D721Med (cell line): Measurements from ENCODE around the gene ADCY1.

Experiments
- DNase-seq: peaks from one replicate; pipeline ENCODE4 v3.0.0; 2011; ENCODE audit warnings: low spot score; ENCODE audit not compliant: insufficient read length
- FAIRE-seq: peaks from 2 replicates; lab custom pipeline; 2011; peaks lifted over from hg19 to GRCh38; lab: Jason Lieb, UNC
- TF ChIP-seq, protein P1 (sequence below): IDR thresholded peaks from 2 replicates; pipeline ENCODE4 v1.5.1; 2012; ENCODE audit warnings: mild to moderate bottlenecking, control low read depth; ENCODE audit not compliant: insufficient read depth; ENCODE audit errors: missing control alignments

Gene ADCY1

DNA sequence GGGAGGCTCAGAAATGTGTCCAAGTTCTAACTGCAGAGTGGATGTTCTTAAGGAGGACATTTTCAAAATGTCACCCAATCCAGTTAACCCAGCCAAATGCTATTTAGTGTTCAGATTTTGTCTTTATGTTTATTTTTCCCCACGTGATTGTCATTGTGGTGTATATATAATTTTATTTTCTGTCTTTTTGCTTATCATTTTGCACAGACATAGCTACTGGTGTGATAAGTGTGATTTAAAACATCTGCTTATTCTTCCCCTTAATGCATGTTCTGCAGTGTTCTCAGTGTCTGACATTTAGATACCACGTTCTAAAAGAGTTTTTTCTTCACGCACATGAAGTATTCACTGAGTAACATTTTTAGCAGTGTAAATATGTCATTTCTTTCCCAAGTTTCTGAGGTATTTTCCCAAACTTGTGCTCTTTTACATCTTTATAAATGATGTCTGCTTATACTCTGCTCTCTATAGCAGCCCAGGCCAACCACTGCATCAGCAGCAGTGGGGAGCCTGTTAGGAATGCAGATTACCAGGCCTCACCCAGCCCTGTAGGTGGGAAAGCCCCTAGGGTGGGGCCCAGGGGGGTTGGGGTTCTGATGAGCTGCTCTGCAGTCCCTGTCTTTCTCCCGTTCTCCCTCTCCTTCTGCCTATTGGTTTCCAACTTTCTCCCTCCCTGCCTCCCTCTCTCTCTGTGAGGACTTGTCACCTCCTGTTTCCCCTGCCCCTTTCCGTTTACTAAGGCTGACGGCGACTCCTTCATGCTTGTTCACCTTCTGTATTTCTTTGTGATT, 20.8 kb downstream of the ADCY1 start:
- no peak for DNase-seq
- FAIRE-seq, result no peak
- TF ChIP-seq, protein P1, sequence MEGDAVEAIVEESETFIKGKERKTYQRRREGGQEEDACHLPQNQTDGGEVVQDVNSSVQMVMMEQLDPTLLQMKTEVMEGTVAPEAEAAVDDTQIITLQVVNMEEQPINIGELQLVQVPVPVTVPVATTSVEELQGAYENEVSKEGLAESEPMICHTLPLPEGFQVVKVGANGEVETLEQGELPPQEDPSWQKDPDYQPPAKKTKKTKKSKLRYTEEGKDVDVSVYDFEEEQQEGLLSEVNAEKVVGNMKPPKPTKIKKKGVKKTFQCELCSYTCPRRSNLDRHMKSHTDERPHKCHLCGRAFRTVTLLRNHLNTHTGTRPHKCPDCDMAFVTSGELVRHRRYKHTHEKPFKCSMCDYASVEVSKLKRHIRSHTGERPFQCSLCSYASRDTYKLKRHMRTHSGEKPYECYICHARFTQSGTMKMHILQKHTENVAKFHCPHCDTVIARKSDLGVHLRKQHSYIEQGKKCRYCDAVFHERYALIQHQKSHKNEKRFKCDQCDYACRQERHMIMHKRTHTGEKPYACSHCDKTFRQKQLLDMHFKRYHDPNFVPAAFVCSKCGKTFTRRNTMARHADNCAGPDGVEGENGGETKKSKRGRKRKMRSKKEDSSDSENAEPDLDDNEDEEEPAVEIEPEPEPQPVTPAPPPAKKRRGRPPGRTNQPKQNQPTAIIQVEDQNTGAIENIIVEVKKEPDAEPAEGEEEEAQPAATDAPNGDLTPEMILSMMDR, result no peak

DNA sequence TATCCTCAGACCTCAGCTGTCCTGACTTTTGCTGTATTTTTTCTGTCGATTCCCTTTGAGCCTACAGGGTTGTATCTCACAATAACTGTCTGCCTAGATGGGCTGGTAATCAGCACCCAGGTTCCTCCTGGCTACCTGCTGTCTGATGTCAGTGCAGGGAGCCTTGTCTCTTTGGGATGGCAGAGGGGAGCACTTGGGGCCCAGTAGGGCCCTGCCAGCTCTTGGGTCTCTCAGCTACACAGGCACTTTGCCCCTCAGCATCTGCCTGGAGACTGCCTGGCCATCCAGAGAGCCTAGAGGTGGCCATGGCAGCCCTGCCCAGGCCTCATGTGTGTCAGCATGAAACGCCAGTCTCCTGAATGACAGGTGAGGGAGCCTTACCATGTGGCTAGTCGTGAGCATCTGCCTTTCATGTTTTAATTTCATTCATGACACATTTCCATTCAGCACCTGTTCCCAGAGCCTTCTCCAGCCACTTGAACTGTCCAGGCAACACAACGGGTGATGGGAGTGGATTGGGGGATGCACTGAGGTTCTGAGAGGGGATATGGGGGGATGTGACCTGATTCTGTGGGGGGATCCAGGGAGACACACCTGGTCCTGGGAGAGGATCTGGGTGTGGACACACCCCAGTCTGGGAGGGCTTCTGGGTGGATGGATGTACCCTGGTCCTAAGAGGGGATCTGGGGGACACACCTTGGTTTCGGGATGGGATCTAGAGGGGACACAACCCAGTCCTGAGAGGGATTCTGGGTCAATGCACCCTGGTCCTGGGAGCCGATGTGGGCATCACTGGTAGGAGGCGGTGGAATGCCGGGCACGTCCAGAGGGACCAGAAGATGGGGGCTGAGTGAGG, 21.9 kb downstream of the ADCY1 start:
- DNase-seq (no peak), FAIRE-seq (no peak)
- TF ChIP-seq, protein P1, result no peak

DNA sequence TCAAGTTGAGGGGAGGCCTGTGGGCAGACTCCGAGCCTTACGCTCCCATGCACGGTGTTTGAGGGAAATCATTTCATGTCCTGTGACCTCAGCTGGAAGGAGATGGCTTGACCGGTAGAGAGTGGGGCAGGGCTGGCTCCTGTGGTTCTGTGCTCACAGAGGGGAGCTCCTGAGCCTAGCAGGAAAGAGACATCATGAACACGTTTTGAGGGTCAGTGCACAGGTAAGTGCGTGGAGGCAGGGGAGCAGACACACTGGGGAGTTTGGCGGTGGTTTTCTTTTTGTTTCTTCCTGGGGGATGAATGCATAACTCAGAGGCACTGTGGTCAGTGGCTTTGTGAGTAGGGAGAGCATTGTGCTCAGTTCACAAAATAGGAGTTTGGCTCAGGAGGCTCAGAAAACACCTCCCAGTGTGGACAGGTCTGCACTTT, 22.5 kb downstream of the ADCY1 start:
- FAIRE-seq (no peak), DNase-seq (no peak)
- TF ChIP-seq, protein P1, result no peak

DNA sequence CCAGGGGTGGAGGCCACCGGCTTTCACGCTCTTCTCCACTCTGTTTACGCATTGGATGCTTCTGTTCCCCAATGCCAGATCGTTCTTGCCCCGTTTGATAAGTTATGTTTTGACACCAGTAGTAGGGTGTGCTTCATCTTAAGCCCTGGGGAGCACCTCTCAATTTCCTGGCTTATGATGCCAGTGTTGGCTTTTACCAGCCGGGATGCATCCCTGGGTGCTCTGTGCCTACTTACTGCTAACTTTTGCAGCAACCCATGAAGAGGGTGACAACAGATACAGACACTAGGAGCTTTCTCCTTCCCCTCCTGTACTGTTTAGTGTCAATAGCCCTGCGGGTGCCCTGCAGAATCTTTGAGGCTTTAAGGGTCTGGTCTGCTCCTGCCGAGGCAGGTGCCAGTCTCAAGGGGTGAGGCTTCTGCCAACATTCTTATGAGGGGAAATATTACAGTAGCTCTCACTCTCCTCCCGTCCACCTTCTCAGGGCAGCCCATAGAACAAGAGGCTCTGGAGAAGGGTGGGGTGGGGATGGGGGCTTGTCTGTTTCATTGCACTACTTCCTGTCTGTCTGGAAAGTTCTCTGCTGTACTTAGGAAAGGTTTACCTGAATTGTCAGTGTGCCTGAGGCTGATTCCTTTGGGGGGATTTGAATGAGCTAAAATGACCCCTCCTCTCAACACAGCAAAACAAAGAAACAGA, 23.3 kb downstream of the ADCY1 start:
- no peak for DNase-seq
- FAIRE-seq, result no peak
- TF ChIP-seq, protein P1, result no peak

DNA sequence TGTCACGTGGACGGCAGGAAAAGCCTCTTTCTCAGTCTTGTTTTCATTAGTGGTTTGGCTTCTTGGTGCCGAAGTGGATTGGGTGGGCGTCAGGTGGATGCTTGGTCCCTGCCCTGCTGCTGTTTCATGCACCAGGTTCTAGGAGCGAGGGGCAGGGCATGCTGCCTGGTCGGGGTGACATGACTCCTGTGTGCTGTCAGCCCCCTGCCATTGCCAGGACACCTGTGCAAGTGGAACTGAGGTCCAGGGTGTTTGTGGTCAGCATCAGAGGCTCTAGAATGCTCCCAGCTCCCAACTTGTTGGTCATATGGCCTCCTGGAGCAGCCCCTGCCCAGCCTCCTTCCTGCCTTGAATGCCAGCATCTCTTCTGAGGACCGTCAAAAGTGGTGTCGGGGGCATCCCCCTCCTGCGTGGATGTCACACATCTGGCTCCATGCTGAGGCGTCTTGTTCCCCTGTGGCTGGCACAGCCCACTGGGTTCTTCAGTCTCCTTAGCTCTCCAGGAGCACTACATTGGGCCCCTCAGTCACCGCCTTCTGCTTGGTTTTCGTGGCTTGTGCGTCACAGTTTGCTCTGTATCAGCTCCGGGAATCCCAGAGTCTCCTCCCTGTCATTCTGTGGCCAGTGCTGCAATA, 24.8 kb downstream of the ADCY1 start:
- no peak for DNase-seq
- FAIRE-seq, result no peak
- TF ChIP-seq, protein P1, result no peak

DNA sequence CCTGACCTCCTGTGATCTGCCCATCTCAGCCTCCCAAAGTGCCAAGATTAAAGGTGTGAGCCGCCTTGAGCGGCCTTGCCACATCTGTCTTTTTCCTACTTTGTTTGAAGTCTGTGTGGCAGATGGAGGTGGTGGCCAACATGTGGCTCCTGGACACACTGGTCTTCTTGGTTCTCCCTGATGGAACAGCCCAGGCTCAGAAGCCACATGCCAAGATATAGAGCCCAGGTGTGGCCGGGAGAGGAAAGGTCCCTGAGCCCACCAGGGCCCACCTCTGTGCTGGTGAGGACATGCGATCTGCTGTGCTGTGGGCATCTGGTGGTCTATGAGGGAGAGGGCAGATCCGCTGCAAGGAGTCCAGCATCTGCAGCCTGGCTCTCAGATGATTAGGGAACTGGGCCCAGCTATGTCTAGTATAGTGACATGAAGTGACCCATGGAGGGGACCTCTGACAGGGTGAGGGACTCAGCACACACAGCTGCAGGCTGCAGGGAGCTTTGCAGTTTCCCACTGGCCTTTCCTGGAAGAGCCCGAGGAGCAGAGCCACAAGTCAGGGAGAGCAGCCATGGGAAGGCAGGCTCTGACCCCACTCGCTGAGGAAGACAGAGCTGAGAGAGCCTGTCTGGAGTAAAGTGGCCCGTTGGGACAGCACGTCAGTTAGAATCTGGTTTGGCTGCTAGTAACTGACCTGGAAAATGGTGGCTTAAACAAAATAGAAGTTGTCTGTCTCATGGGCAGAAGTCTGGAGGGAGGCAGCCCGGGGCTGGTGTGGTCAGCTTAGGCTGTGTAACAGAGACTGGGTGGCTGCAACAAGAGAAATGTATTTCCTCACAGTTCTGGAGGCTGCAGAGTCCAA, 25.9 kb downstream of the ADCY1 start:
- DNase-seq (no peak), FAIRE-seq (no peak)
- TF ChIP-seq, protein P1, result no peak
